ENCODE data around the gene SLBP. TPM values are rescaled to one million over a fixed set of nuclear protein-coding genes. Genes with fewer than 3 reads are reported as not detected.

SLBP gene
- total RNA-seq, 1 donor from 2014 or later, result 13.7 TPM

GRCh38 chr4:1731180-1731579 is 19.1 kb upstream of the SLBP start:
- ATAC-seq, result no peak
- peak; percentile 33 for DNase-seq (ENCODE audit: missing footprints)
- intact Hi-C loops (cut with DNase I), result no loop called here

GRCh38 chr4:1730532-1731135 is 18.5 kb upstream of the SLBP start:
- intact Hi-C loops (cut with DNase I), result no loop called here
- DNase-seq (ENCODE audit: missing footprints), result peak; percentile 14
- no peak for ATAC-seq

GRCh38 chr4:1728061-1728980 is 16.2 kb upstream of the SLBP start:
- DNase-seq (ENCODE audit: missing footprints), result no peak
- no peak for ATAC-seq
- intact Hi-C loops (cut with DNase I), result no loop called here

GRCh38 chr4:1727117-1728031 is 15.3 kb upstream of the SLBP start:
- peak; percentile 90 for DNase-seq (ENCODE audit: missing footprints)
- peak; percentile 50 for ATAC-seq
- intact Hi-C loops (cut with DNase I), result loop anchor here (2.0 kb wide), 1 partner anchor 33 kb away; no protein-coding TSS in a partner anchor

GRCh38 chr4:1726146-1726934 is 14.2 kb upstream of the SLBP start:
- intact Hi-C loops (cut with DNase I), result loop anchor here (2.0 kb wide), 1 partner anchor 32 kb away; no protein-coding TSS in a partner anchor
- ATAC-seq (peak; percentile 47), DNase-seq (ENCODE audit: missing footprints) (peak; percentile 92)

GRCh38 chr4:1725521-1725920 is 13.4 kb upstream of the SLBP start:
- ATAC-seq (no peak), DNase-seq (ENCODE audit: missing footprints) (no peak)
- intact Hi-C loops (cut with DNase I), result no loop called here

- intact Hi-C loops (cut with DNase I), result no loop called here
- no peak for ATAC-seq
- peak; percentile 67 for DNase-seq (ENCODE audit: missing footprints)
These were observed 11.1 kb upstream of the SLBP start for GRCh38 chr4:1723131-1723801.

GRCh38 chr4:1722551-1723118 is 10.5 kb upstream of the SLBP start:
- DNase-seq (ENCODE audit: missing footprints), result no peak
- no peak for ATAC-seq
- intact Hi-C loops (cut with DNase I), result no loop called here

- intact Hi-C loops (cut with DNase I), result no loop called here
- DNase-seq (ENCODE audit: missing footprints), result no peak
- ATAC-seq, result no peak
These were observed 9.8 kb upstream of the SLBP start for GRCh38 chr4:1721666-1722550.

GRCh38 chr4:1721003-1721665 is 9.0 kb upstream of the SLBP start, which contains the start of the genes TACC3 and TMEM129:
TSS of gene TACC3 (plus strand) at chr4:1721521. CDS start at chr4:1723422, 1,901 bp downstream.
TSS of gene TMEM129 (minus strand) at chr4:1721323. CDS start at chr4:1720837, 486 bp downstream.
- intact Hi-C loops (cut with DNase I), result no loop called here
- ATAC-seq (peak; percentile 89), DNase-seq (ENCODE audit: missing footprints) (peak; percentile 96)

- intact Hi-C loops (cut with DNase I), result no loop called here
- DNase-seq (ENCODE audit: missing footprints) (peak; percentile 84), ATAC-seq (peak; percentile 39)
These were observed 8.3 kb upstream of the SLBP start for GRCh38 chr4:1720163-1720983.

- DNase-seq (ENCODE audit: missing footprints), result no peak
- intact Hi-C loops (cut with DNase I), result no loop called here
- no peak for ATAC-seq
These were observed 6.2 kb upstream of the SLBP start for GRCh38 chr4:1718095-1718850.

- ATAC-seq (no peak), DNase-seq (ENCODE audit: missing footprints) (no peak)
- intact Hi-C loops (cut with DNase I), result no loop called here
These were observed 5.3 kb upstream of the SLBP start for GRCh38 chr4:1717129-1718094.
